ENCODE data around the gene SLC11A2. TPM values are rescaled to one million over a fixed set of nuclear protein-coding genes. Genes with fewer than 3 reads are reported as not detected.
A peak's percentile ranks its signal among the peaks of the same experiment; 100 is the strongest.

The SLC11A2 gene
- total RNA-seq, 1 experiment from 2014 or later, result 38.7 TPM

GRCh38 chr12:51000245-51000644, 25.9 kb downstream of the SLC11A2 start:
- Histone ChIP-seq H2AFZ (ENCODE audit: low read depth, low read length, poor library complexity, severe bottlenecking) (no peak overlapping the region), H3K4me2 (ENCODE audit: low read length) (peak overlapping the region; percentile 7; the same call in 1 of the 2 replicates), H3K4me3 (replicated peaks in 1 of 2; ENCODE audit: low read depth in 1 of 2, low read length in 2 of 2) (no peak overlapping the region), H3K9ac (ENCODE audit: low read length) (no peak overlapping the region), H3K27me3 (ENCODE audit: insufficient read depth, low read length) (no peaks in the 10 kb centered on the region), H3K79me2 (ENCODE audit: insufficient read depth, low read length) (no peaks in the 10 kb centered on the region), H4K20me1 (ENCODE audit: insufficient read depth) (no peaks in the 10 kb centered on the region), H3K27ac (ENCODE audit: low read depth, low read length) (no peak overlapping the region), H3K36me3 (ENCODE audit: control insufficient read depth in 1 of 2, insufficient read depth in 2 of 2, low read length in 2 of 2) (peaks cover 5 to 15% of the 10 kb centered on the region in 2 experiments; a peak in 3 of 4 replicates), H3K9me3 (ENCODE audit: control insufficient read depth in 1 of 2, insufficient read depth in 1 of 2, low read depth in 1 of 2, low read length in 2 of 2) (no peaks in the 10 kb centered on the region), H3K9me2 (ENCODE audit: insufficient read depth) (no peaks in the 10 kb centered on the region), H3K4me1 (ENCODE audit: control insufficient read depth in 1 of 2, insufficient read depth in 2 of 2, low read length in 2 of 2) (peaks cover 7 to 11% of the 10 kb centered on the region in 2 experiments)
- TF ChIP-seq ZFX (IDR thresholded peaks at IDR 0.05) (no peak), FOSL1 (IDR thresholded peaks at IDR 0.05; ENCODE audit: low read depth) (0 out of 2 replicates have a peak, but pooled peaks have one; percentile 6)
- ChIA-PET POLR2A (no interaction called here), CTCF (no interaction called here), RAD21 (ENCODE audit: low non-redundant PET in 1 of 2, low total read pairs in 2 of 2, uncharacterized antibody in 2 of 2, unreplicated experiment in 2 of 2) (no interaction called here)
- no TSS peak for BruUV-seq (replicated peaks)
- intact Hi-C loops (cut with micrococcal nuclease), result no loop called here
- DNase-seq (ENCODE audit: low read depth, low spot score) (no peak), ATAC-seq (no peak; the same call in 1 of the 2 replicates)

DNA sequence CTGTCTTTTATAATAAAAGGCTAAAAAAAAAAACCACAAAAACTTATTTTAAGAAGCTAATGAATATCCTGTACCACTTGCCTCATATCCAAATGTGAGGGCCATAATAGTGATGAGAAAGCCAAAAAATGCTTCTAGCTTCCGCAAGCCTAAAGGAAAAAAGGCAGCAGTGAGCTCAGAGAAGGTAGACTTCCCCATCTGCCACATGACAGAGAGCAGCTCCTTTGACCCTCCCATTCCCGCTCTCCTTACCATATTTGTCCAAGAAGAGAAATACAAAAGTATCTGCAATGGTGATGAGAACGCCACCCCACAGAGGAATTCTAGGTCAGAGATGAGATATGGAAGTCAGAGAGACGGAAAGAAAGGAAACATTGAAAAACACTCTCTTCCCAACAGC, 27.1 kb downstream of the SLC11A2 start:
- Histone ChIP-seq H3K9me2 (ENCODE audit: insufficient read depth) (no peaks in the 10 kb centered on the region), H3K79me2 (ENCODE audit: insufficient read depth, low read length) (no peaks in the 10 kb centered on the region), H3K36me3 (ENCODE audit: control insufficient read depth in 1 of 2, insufficient read depth in 2 of 2, low read length in 2 of 2) (peaks cover 5 to 21% of the 10 kb centered on the region in 2 experiments; a peak in 3 of 4 replicates), H3K27me3 (ENCODE audit: insufficient read depth, low read length) (no peaks in the 10 kb centered on the region), H3K27ac (ENCODE audit: low read depth, low read length) (no peak overlapping the region), H4K20me1 (ENCODE audit: insufficient read depth) (no peaks in the 10 kb centered on the region), H3K4me3 (replicated peaks in 1 of 2; ENCODE audit: low read depth in 1 of 2, low read length in 2 of 2) (no peak overlapping the region), H3K4me2 (ENCODE audit: low read length) (no peak overlapping the region), H3K9me3 (ENCODE audit: control insufficient read depth in 1 of 2, insufficient read depth in 1 of 2, low read depth in 1 of 2, low read length in 2 of 2) (no peaks in the 10 kb centered on the region), H3K9ac (ENCODE audit: low read length) (no peak overlapping the region), H3K4me1 (ENCODE audit: control insufficient read depth in 1 of 2, insufficient read depth in 2 of 2, low read length in 2 of 2) (peaks cover 4 to 8% of the 10 kb centered on the region in 2 experiments), H2AFZ (ENCODE audit: low read depth, low read length, poor library complexity, severe bottlenecking) (no peak overlapping the region)
- intact Hi-C loops (cut with micrococcal nuclease), result no loop called here
- ChIA-PET CTCF (interaction anchor here (1.0 kb wide), 1 partner anchor 342 kb away, joined by 3 read pairs; no protein-coding TSS in a partner anchor), RAD21 (ENCODE audit: low non-redundant PET in 1 of 2, low total read pairs in 2 of 2, uncharacterized antibody in 2 of 2, unreplicated experiment in 2 of 2) (interaction anchor here in 1 of 2 experiments (0.7 kb wide), 1 partner anchor 29 kb away, joined by 3 read pairs; no protein-coding TSS in a partner anchor), POLR2A (no interaction called here)
- DNase-seq (ENCODE audit: low read depth, low spot score) (no peak), ATAC-seq (no peak)
- BruUV-seq (replicated peaks), result no TSS peak
- TF ChIP-seq TCF7L2 (IDR thresholded peaks at IDR 0.05; ENCODE audit: borderline replicate concordance, extremely low read depth, insufficient read depth, insufficient read length), result no peak
- no peak for TF ChIP-seq SRF (IDR thresholded peaks at IDR 0.05; ENCODE audit: low read depth)
- TF ChIP-seq ELF1 (IDR thresholded peaks at IDR 0.05; ENCODE audit: borderline replicate concordance, low read depth), result no peak
- TF ChIP-seq, protein P1, sequence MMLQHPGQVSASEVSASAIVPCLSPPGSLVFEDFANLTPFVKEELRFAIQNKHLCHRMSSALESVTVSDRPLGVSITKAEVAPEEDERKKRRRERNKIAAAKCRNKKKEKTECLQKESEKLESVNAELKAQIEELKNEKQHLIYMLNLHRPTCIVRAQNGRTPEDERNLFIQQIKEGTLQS (IDR thresholded peaks at IDR 0.05), result no peak
- no peak for TF ChIP-seq EGR1 (IDR thresholded peaks at IDR 0.05; ENCODE audit: low read depth)
- no peak for TF ChIP-seq RAD21 (IDR thresholded peaks at IDR 0.05; ENCODE audit: low read depth)
- TF ChIP-seq, protein P2, sequence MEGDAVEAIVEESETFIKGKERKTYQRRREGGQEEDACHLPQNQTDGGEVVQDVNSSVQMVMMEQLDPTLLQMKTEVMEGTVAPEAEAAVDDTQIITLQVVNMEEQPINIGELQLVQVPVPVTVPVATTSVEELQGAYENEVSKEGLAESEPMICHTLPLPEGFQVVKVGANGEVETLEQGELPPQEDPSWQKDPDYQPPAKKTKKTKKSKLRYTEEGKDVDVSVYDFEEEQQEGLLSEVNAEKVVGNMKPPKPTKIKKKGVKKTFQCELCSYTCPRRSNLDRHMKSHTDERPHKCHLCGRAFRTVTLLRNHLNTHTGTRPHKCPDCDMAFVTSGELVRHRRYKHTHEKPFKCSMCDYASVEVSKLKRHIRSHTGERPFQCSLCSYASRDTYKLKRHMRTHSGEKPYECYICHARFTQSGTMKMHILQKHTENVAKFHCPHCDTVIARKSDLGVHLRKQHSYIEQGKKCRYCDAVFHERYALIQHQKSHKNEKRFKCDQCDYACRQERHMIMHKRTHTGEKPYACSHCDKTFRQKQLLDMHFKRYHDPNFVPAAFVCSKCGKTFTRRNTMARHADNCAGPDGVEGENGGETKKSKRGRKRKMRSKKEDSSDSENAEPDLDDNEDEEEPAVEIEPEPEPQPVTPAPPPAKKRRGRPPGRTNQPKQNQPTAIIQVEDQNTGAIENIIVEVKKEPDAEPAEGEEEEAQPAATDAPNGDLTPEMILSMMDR (IDR thresholded peaks at IDR 0.05 in 2 of 3, conservative IDR thresholded peaks at IDR 0.05 in 1 of 3; ENCODE audit: borderline replicate concordance in 1 of 3, insufficient read depth in 1 of 3, low read depth in 2 of 3, low read length in 2 of 3), result no peak
- TF ChIP-seq JUND (IDR thresholded peaks at IDR 0.05), result no peak
- TF ChIP-seq EZH2phosphoT487 (IDR thresholded peaks at IDR 0.05; ENCODE audit: borderline replicate concordance), result no peak
- TF ChIP-seq SP1 (IDR thresholded peaks at IDR 0.05; ENCODE audit: low read depth), result no peak
- no peak for TF ChIP-seq REST (IDR thresholded peaks at IDR 0.05; ENCODE audit: low read depth)
- TF ChIP-seq ZNF274 (IDR thresholded peaks at IDR 0.05; ENCODE audit: low read depth, low read length), result no peak
- no peak for TF ChIP-seq ZFX (IDR thresholded peaks at IDR 0.05)
